Neural cell (in vitro differentiated cells): Measurements from ENCODE around the gene XRCC3. TPM values are rescaled to one million over a fixed set of nuclear protein-coding genes. Genes with fewer than 3 reads are reported as not detected.

Source experiments
- H2AFZ ChIP-seq: fragments of 200-600, 300-800 bp; sonication (generic), shearing (Covaris generic); 2 replicates; pipeline ENCODE4 v1.6.0; 2014; ENCODE audit warnings: low read depth, mild to moderate bottlenecking, antibody characterized with exemption, low read length, moderate library complexity
- H3F3A ChIP-seq: fragments of 200-600 bp; shearing (Covaris generic); 2 replicates; pipeline ENCODE4 v1.6.1; 2016; ENCODE audit warnings: mild to moderate bottlenecking, moderate library complexity, mixed read lengths, antibody characterized with exemption, low read length; ENCODE audit not compliant: insufficient read depth, poor library complexity, severe bottlenecking
- H3K27ac ChIP-seq: fragments of 200-600, 300-800 bp; sonication (generic), shearing (Covaris generic); 2 replicates; pipeline ENCODE4 v1.5.1; 2014; ENCODE audit warnings: mild to moderate bottlenecking, low read length, moderate library complexity
- H3K27me3 ChIP-seq: fragments of 300-800, 200-600 bp; sonication (generic), shearing (Covaris generic); 2 replicates; pipeline ENCODE4 v1.6.0; 2014; ENCODE audit warnings: mild to moderate bottlenecking, low read depth, low read length, moderate library complexity; ENCODE audit not compliant: insufficient read depth
- H3K36me3 ChIP-seq: fragments of 300-800, 200-600 bp; sonication (generic), shearing (Covaris generic); 2 replicates; pipeline ENCODE4 v1.5.1; 2014; ENCODE audit warnings: mild to moderate bottlenecking, antibody characterized with exemption, low read length, moderate library complexity; ENCODE audit not compliant: insufficient read depth
- H3K4me2 ChIP-seq: fragments of 300-800, 200-600 bp; sonication (generic), shearing (Covaris generic); 2 replicates; pipeline ENCODE4 v1.6.0; 2014; ENCODE audit warnings: mild to moderate bottlenecking, low read length
- H3K4me3 ChIP-seq: fragments of 300-800, 200-600 bp; sonication (generic), shearing (Covaris generic); 2 replicates; pipeline ENCODE4 v1.5.1; 2014; ENCODE audit warnings: mild to moderate bottlenecking, low read length, moderate library complexity
- H3K79me2 ChIP-seq: fragments of 200-600 bp; shearing (Covaris generic); replicated peaks from 2 replicates; pipeline ENCODE4 v1.6.0; 2014; ENCODE audit warnings: mild to moderate bottlenecking, low read length, moderate library complexity; ENCODE audit not compliant: insufficient read depth
- H3K9ac ChIP-seq: fragments of 300-800, 200-600 bp; sonication (generic), shearing (Covaris generic); 2 replicates; pipeline ENCODE4 v1.6.1; 2016; ENCODE audit warnings: mild to moderate bottlenecking, low read length, mixed read lengths
- H3K9me2 ChIP-seq: fragments of 200-600 bp; shearing (Covaris generic); 2 replicates; pipeline ENCODE4 v1.6.1; 2016; ENCODE audit warnings: mild to moderate bottlenecking, low read length, mixed read lengths; ENCODE audit not compliant: insufficient read depth
- H3K9me3 ChIP-seq: fragments of 200-600, 300-800 bp; sonication (generic), shearing (Covaris generic); 2 replicates; pipeline ENCODE4 v1.6.1; 2016; ENCODE audit warnings: mild to moderate bottlenecking, mixed run types, low read length, moderate library complexity, mixed read lengths
- H4K20me1 ChIP-seq: fragments of 200-600 bp; shearing (Covaris generic); 2 replicates; pipeline ENCODE4 v1.6.1; 2016; ENCODE audit warnings: mild to moderate bottlenecking, mixed run types; ENCODE audit not compliant: insufficient read depth
- EP300 ChIP-seq: fragments of 450-650 bp; conservative IDR thresholded peaks from 2 replicates; pipeline ENCODE4 v1.6.1; 2014; ENCODE audit warnings: antibody characterized with exemption, mild to moderate bottlenecking, moderate library complexity; ENCODE audit not compliant: poor library complexity, severe bottlenecking
- EZH2 ChIP-seq: fragments of 200-600, 300-800 bp; shearing (Covaris generic), sonication (generic); IDR thresholded peaks from 2 replicates; pipeline ENCODE4 v1.6.1; 2014; ENCODE audit warnings: antibody characterized with exemption, low read length, borderline replicate concordance, mild to moderate bottlenecking; ENCODE audit not compliant: insufficient read depth, poor library complexity, severe bottlenecking
- MXI1 ChIP-seq: fragments of 450-650 bp; conservative IDR thresholded peaks from 2 replicates; pipeline ENCODE4 v1.6.1; 2014; ENCODE audit warnings: antibody characterized with exemption, mild to moderate bottlenecking; ENCODE audit not compliant: poor library complexity, severe bottlenecking
- POLR2AphosphoS5 ChIP-seq: IDR thresholded peaks from 2 replicates; pipeline ENCODE4 v1.6.1; 2012
- RAD21 ChIP-seq: fragments of 450-650 bp; conservative IDR thresholded peaks from 2 replicates; pipeline ENCODE4 v1.6.1; 2014; ENCODE audit warnings: antibody characterized with exemption, mild to moderate bottlenecking, moderate library complexity
- REST ChIP-seq: IDR thresholded peaks from 2 replicates; pipeline ENCODE4 v1.6.1; 2012; ENCODE audit warnings: borderline replicate concordance
- SMC3 ChIP-seq: fragments of 450-650 bp; conservative IDR thresholded peaks from 2 replicates; pipeline ENCODE4 v1.6.1; 2014; ENCODE audit warnings: antibody characterized with exemption, mild to moderate bottlenecking, moderate library complexity; ENCODE audit not compliant: poor library complexity
- TAF1 ChIP-seq: IDR thresholded peaks from 2 replicates; pipeline ENCODE4 v1.6.1; 2012; ENCODE audit warnings: low read depth
- polyA plus RNA-seq: library from polyadenylated mRNA; depleted of rRNA; stranded (reverse); fragments of >200 nt; gene quantifications from 2 replicates; pipeline ENCODE4 v1.2.3, GENCODE V29; 2014
- TF ChIP-seq, protein P1 (sequence below): fragments of 450-650 bp; IDR thresholded peaks from 2 replicates; pipeline ENCODE4 v1.5.1; 2014; ENCODE audit warnings: antibody characterized with exemption, mild to moderate bottlenecking, moderate library complexity; ENCODE audit not compliant: poor library complexity, severe bottlenecking

The XRCC3 gene
- polyA plus RNA-seq, 1 donor from 2014 or later: 14.6 TPM

- Histone ChIP-seq H3K36me3 (no peaks in the 10 kb centered on the region), H3K4me2 (no peak overlapping the region), H3K4me3 (no peak overlapping the region), H3K27me3 (no peaks in the 10 kb centered on the region), H3K9me3 (no peaks in the 10 kb centered on the region), H3K27ac (no peak overlapping the region), H4K20me1 (peaks cover 5% of the 10 kb centered on the region), H2AFZ (no peak overlapping the region), H3K79me2 (peaks cover 44% of the 10 kb centered on the region), H3K9ac (no peak overlapping the region), H3F3A (no peaks in the 10 kb centered on the region), H3K9me2 (no peaks in the 10 kb centered on the region)
- TF ChIP-seq, protein P1, sequence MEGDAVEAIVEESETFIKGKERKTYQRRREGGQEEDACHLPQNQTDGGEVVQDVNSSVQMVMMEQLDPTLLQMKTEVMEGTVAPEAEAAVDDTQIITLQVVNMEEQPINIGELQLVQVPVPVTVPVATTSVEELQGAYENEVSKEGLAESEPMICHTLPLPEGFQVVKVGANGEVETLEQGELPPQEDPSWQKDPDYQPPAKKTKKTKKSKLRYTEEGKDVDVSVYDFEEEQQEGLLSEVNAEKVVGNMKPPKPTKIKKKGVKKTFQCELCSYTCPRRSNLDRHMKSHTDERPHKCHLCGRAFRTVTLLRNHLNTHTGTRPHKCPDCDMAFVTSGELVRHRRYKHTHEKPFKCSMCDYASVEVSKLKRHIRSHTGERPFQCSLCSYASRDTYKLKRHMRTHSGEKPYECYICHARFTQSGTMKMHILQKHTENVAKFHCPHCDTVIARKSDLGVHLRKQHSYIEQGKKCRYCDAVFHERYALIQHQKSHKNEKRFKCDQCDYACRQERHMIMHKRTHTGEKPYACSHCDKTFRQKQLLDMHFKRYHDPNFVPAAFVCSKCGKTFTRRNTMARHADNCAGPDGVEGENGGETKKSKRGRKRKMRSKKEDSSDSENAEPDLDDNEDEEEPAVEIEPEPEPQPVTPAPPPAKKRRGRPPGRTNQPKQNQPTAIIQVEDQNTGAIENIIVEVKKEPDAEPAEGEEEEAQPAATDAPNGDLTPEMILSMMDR: no peak
- no peak for TF ChIP-seq RAD21
- no peak for TF ChIP-seq MXI1
- TF ChIP-seq REST: no peak
- no peak for TF ChIP-seq TAF1
- TF ChIP-seq EZH2: no peak
- TF ChIP-seq EP300: no peak
- no peak for TF ChIP-seq SMC3
- TF ChIP-seq POLR2AphosphoS5: no peak
Observed at GRCh38 chr14:103721334-103722120, 6.3 kb upstream of the XRCC3 start.

DNA sequence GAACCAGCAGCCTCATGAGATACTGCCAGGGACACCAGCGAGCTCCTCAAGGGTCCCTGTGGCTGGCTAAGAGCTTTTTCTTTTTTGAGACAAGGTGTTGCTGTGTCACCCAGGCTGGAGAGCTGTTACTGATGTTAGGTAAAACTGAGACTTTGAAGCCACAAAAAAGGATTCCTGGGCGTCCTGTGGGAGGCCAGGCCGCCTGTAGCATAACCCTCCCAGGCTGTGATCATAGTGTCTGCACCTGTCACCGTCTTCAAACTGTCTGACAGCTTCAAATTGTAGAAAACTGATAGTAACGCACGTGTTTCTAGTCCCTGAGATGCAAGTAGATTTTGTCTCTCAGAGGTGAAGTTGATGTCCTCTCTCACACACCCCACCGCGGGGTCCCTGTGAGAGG is 4.5 kb upstream of the XRCC3 start:
- TF ChIP-seq EP300 (no peak), SMC3 (no peak), POLR2AphosphoS5 (no peak), RAD21 (no peak), EZH2 (no peak), TAF1 (no peak), MXI1 (no peak), REST (no peak)
- TF ChIP-seq, protein P1: no peak
- H3K9me3 ChIP-seq: no peaks in the 10 kb centered on the region
- no peaks in the 10 kb centered on the region for H3K27me3 ChIP-seq
- no peaks in the 10 kb centered on the region for H3F3A ChIP-seq
- H3K4me3 ChIP-seq: peak overlapping the region; percentile 23
- no peak overlapping the region for H3K27ac ChIP-seq
- peaks cover 50% of the 10 kb centered on the region for H3K79me2 ChIP-seq
- H4K20me1 ChIP-seq: peaks cover 5% of the 10 kb centered on the region
- no peak overlapping the region for H3K4me2 ChIP-seq
- no peak overlapping the region for H2AFZ ChIP-seq
- H3K9ac ChIP-seq: peak overlapping the region; percentile 5
- no peaks in the 10 kb centered on the region for H3K9me2 ChIP-seq
- no peaks in the 10 kb centered on the region for H3K36me3 ChIP-seq
